ENCODE results near the gene FILIP1L. TPM values are rescaled to one million over a fixed set of nuclear protein-coding genes. Genes with fewer than 3 reads are reported as not detected.

Gene FILIP1L
- polyA plus RNA-seq, 1 donor (not counting 4 experiments of a cell fraction or from before 2014, with no cell fraction given), result 14.7 TPM

- Histone ChIP-seq H3K4me1 (ENCODE audit: control insufficient read depth, extremely low read depth, insufficient read depth, low read length) (peaks cover 28% of the 10 kb centered on the region), H4K20me1 (ENCODE audit: control insufficient read depth, extremely low read depth, insufficient read depth, low read length) (no peaks in the 10 kb centered on the region)
Measured at GRCh38 chr3:99872923-99873254, 241.4 kb downstream of the FILIP1L start.

GRCh38 chr3:99871231-99872045, 242.9 kb downstream of the FILIP1L start:
- no peak for FAIRE-seq
- Histone ChIP-seq H3K27me3 (ENCODE audit: control insufficient read depth, extremely low read depth, insufficient read depth, low read length) (no peaks in the 10 kb centered on the region), H3K36me3 (ENCODE audit: control insufficient read depth in 2 of 2, extremely low read depth in 1 of 2, insufficient read depth in 2 of 2, low read length in 2 of 2) (peaks cover 0 to 5% of the 10 kb centered on the region in 2 experiments), H3K9ac (ENCODE audit: control insufficient read depth, extremely low read depth, insufficient read depth, low read length) (no peak overlapping the region), H3K27ac (ENCODE audit: control insufficient read depth, insufficient read depth, low read length) (no peak overlapping the region), H4K20me1 (ENCODE audit: control insufficient read depth, extremely low read depth, insufficient read depth, low read length) (no peaks in the 10 kb centered on the region), H3K9me3 (ENCODE audit: control insufficient read depth, low read depth, low read length) (no peaks in the 10 kb centered on the region), H2AFZ (ENCODE audit: control insufficient read depth, low read length) (no peak overlapping the region), H3K79me2 (ENCODE audit: control insufficient read depth, insufficient read depth, low read length) (peaks cover 54% of the 10 kb centered on the region), H3K9me1 (ENCODE audit: control insufficient read depth, extremely low read depth, insufficient read depth, low read length) (no peaks in the 10 kb centered on the region), H3K4me3 (ENCODE audit: control insufficient read depth in 2 of 3, extremely low read depth in 1 of 3, insufficient read depth in 2 of 3, low read depth in 1 of 3, low read length in 3 of 3) (no peak overlapping the region), H3K4me1 (ENCODE audit: control insufficient read depth, extremely low read depth, insufficient read depth, low read length) (peaks cover 19% of the 10 kb centered on the region), H3K4me2 (ENCODE audit: control insufficient read depth, extremely low read depth, insufficient read depth, low read depth, low read length) (no peak overlapping the region)
- dilution Hi-C loops (cut with MboI; ENCODE audit: extremely low pct_ligation_motif_present, low sequenced_read_pairs), result no loop called here
- TF ChIP-seq CTCF (optimal IDR thresholded peaks at IDR 0.05 in 1 of 3, IDR thresholded peaks at IDR 0.05 in 1 of 3, conservative IDR thresholded peaks at IDR 0.05 in 1 of 3; ENCODE audit: extremely low read depth in 1 of 3, insufficient read depth in 2 of 3, low read length in 3 of 3) (no peak), EZH2 (IDR thresholded peaks at IDR 0.05; ENCODE audit: low read length) (no peak)
- no peak for DNase-seq (ENCODE audit: low read depth, low spot score)

More at GRCh38 chr3:99872923-99873254, 241.4 kb downstream of the FILIP1L start:
- no peaks in the 10 kb centered on the region for H3K27me3 ChIP-seq (ENCODE audit: control insufficient read depth, extremely low read depth, insufficient read depth, low read length)
- no peak overlapping the region for H3K9ac ChIP-seq (ENCODE audit: control insufficient read depth, extremely low read depth, insufficient read depth, low read length)
- DNase-seq (ENCODE audit: low read depth, low spot score) (no peak), FAIRE-seq (no peak)
- H3K9me1 ChIP-seq (ENCODE audit: control insufficient read depth, extremely low read depth, insufficient read depth, low read length), result no peaks in the 10 kb centered on the region
- H3K27ac ChIP-seq (ENCODE audit: control insufficient read depth, insufficient read depth, low read length), result no peak overlapping the region
- H2AFZ ChIP-seq (ENCODE audit: control insufficient read depth, low read length), result no peak overlapping the region
- no peaks in the 10 kb centered on the region for H3K9me3 ChIP-seq (ENCODE audit: control insufficient read depth, low read depth, low read length)
- peaks cover 0 to 5% of the 10 kb centered on the region in 2 experiments for H3K36me3 ChIP-seq (ENCODE audit: control insufficient read depth in 2 of 2, extremely low read depth in 1 of 2, insufficient read depth in 2 of 2, low read length in 2 of 2)
- H3K4me2 ChIP-seq (ENCODE audit: control insufficient read depth, extremely low read depth, insufficient read depth, low read depth, low read length), result peak overlapping the region; percentile 82
- H3K79me2 ChIP-seq (ENCODE audit: control insufficient read depth, insufficient read depth, low read length), result peaks cover 52% of the 10 kb centered on the region
- no peak overlapping the region for H3K4me3 ChIP-seq (ENCODE audit: control insufficient read depth in 2 of 3, extremely low read depth in 1 of 3, insufficient read depth in 2 of 3, low read depth in 1 of 3, low read length in 3 of 3)
- dilution Hi-C loops (cut with MboI; ENCODE audit: extremely low pct_ligation_motif_present, low sequenced_read_pairs), result no loop called here
- TF ChIP-seq CTCF (optimal IDR thresholded peaks at IDR 0.05 in 1 of 3, IDR thresholded peaks at IDR 0.05 in 1 of 3, conservative IDR thresholded peaks at IDR 0.05 in 1 of 3; ENCODE audit: extremely low read depth in 1 of 3, insufficient read depth in 2 of 3, low read length in 3 of 3) (no peak), EZH2 (IDR thresholded peaks at IDR 0.05; ENCODE audit: low read length) (no peak)

Data from keratinocyte (primary cell).